Spinal cord (tissue), 10 donors: ENCODE data around the gene BRDT. TPM values are rescaled to one million over a fixed set of nuclear protein-coding genes. Genes with fewer than 3 reads are reported as not detected.
A peak's percentile ranks its signal among the peaks of the same experiment; 100 is the strongest.
"Not testable (repeated sequence)": the region's sequence is repeated elsewhere in the genome, so short reads cannot be mapped to it uniquely, and the experiment has no call there.

Experiments used
- DNase-seq, 6 donors: peaks; one replicate each; pipeline versions ENCODE4 v3.0.0 to v3.0.0-alpha.2; 2013 to 2015; ENCODE audit warnings: low spot score in 6 of 6, low read depth in 4 of 6
- H3K27ac ChIP-seq: one replicate; pipeline ENCODE4 v1.5.1; 2013; ENCODE audit warnings: low read depth, low read length, control low read depth
- H3K27me3 ChIP-seq: one replicate; pipeline ENCODE4 v1.6.1; 2013; ENCODE audit warnings: low read length; ENCODE audit not compliant: control insufficient read depth, insufficient read depth
- H3K36me3 ChIP-seq: one replicate; pipeline ENCODE4 v1.6.1; 2013; ENCODE audit warnings: low read length; ENCODE audit not compliant: control insufficient read depth, insufficient read depth
- H3K4me1 ChIP-seq: one replicate; pipeline ENCODE4 v1.6.1; 2013; ENCODE audit warnings: low read length; ENCODE audit not compliant: control insufficient read depth, insufficient read depth
- H3K4me3 ChIP-seq: one replicate; pipeline ENCODE4 v1.5.1; 2013; ENCODE audit warnings: low read depth, low read length, control low read depth
- H3K9me3 ChIP-seq: one replicate; pipeline ENCODE4 v1.6.1; 2013; ENCODE audit warnings: low read length; ENCODE audit not compliant: control insufficient read depth, insufficient read depth
- WGBS: methylation state at CpG from one replicate; pipeline ENCODE4 v1.1.5; 2013; ENCODE audit warnings: missing lambda C conversion rate; ENCODE audit not compliant: insufficient coverage; 5-methylcytosine and 5-hydroxymethylcytosine counted together
- polyA plus RNA-seq, 2 donors: library from polyadenylated mRNA; unstranded; fragments of 120-200 nt; gene quantifications; one replicate each; pipeline ENCODE4 v1.2.1, GENCODE V29; 2013; ENCODE audit not compliant: insufficient read length in 2 of 2
- total RNA-seq, 2 donors: library from RNA; depleted of rRNA in 1 of 2; stranded (reverse); fragments of 120-200 nt in 1 of 2; fragments of >200 nt in 1 of 2; gene quantifications; one replicate each; pipeline versions ENCODE4 v1.2.3 to v1.2.4, GENCODE V29; 2013 to 2014
- donor health status: healthy.

Gene BRDT
- total and polyA plus RNA-seq, 4 donors: 0.06 to 0.32 (median 0.10) TPM; not detected in 1

DNA sequence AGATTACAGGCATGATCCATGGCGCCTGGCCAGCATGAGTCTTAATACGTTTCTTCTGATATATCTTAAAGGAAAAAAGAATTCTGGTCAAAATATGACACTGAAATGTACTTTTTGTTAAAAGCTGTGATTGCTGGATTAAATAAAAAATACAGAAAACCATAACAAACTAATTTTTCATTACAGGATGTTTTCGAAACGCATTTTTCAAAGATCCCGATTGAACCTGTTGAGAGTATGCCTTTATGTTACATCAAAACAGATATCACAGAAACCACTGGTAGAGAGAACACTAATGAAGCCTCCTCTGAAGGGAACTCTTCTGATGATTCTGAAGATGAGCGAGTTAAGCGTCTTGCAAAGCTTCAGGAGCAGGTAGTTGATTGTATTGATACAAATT lies 30.2 kb downstream of the BRDT start:
- H3K4me3 ChIP-seq: no peak overlapping the region
- H3K36me3 ChIP-seq: no peaks in the 10 kb centered on the region
- WGBS: no CpG with 5 or more reads among the region's 7 CpGs
- H3K9me3 ChIP-seq: no peaks in the 10 kb centered on the region
- H3K4me1 ChIP-seq: no peaks in the 10 kb centered on the region
- no peak overlapping the region for H3K27ac ChIP-seq
- no peak for DNase-seq
- no peaks in the 10 kb centered on the region for H3K27me3 ChIP-seq

DNA sequence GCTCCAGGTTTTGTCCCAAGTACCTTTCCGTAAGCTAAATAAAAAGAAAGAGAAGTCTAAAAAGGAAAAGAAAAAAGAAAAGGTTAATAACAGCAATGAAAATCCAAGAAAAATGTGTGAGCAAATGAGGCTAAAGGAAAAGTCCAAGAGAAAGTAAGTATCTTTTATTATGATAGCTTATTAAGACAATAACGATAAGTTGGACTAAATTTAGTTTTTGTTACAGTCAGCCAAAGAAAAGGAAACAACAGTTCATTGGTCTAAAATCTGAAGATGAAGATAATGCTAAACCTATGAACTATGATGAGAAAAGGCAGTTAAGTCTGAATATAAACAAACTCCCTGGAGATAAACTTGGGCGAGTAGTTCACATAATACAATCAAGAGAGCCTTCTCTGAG lies 31.5 kb downstream of the BRDT start:
- no peaks in the 10 kb centered on the region for H3K36me3 ChIP-seq
- no peak overlapping the region for H3K4me3 ChIP-seq
- no peaks in the 10 kb centered on the region for H3K27me3 ChIP-seq
- no peaks in the 10 kb centered on the region for H3K4me1 ChIP-seq
- no peak overlapping the region for H3K27ac ChIP-seq
- H3K9me3 ChIP-seq: no peaks in the 10 kb centered on the region
- no peak for DNase-seq
- no CpG with 5 or more reads among the region's 3 CpGs for WGBS

DNA sequence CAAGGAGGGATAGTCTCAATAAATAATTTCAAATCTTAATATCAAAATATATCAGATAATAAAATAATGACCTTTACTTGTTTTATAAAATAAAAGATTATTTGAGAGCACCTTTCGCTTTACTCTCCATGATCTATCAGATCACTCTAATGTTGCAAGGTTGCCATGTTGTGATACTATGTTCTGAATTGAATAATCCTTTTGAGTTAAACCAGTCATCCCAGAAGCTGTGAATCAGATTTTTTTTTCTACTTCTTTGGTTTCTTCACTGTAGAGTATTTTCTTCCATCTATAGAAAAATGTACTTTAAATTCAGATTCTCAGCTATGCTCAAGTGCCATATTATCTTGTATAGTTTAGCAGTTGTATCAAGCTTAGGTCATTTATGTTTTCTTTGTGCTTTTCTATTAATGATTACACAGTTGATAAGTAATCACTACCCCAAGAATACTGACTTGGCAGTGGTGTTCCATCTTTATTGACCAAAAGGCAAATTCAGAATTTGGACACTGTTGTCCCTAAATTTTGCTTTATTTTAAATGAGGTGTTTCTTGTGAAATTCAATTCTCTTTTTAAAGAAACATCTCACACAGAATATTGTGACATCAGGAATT lies 32.9 kb downstream of the BRDT start:
- no peak for DNase-seq
- WGBS: no CpG with 5 or more reads among the region's 1 CpG
- H3K4me1 ChIP-seq: no peaks in the 10 kb centered on the region
- no peaks in the 10 kb centered on the region for H3K27me3 ChIP-seq
- H3K27ac ChIP-seq: no peak overlapping the region
- H3K36me3 ChIP-seq: no peaks in the 10 kb centered on the region
- H3K9me3 ChIP-seq: no peaks in the 10 kb centered on the region
- H3K4me3 ChIP-seq: no peak overlapping the region

DNA sequence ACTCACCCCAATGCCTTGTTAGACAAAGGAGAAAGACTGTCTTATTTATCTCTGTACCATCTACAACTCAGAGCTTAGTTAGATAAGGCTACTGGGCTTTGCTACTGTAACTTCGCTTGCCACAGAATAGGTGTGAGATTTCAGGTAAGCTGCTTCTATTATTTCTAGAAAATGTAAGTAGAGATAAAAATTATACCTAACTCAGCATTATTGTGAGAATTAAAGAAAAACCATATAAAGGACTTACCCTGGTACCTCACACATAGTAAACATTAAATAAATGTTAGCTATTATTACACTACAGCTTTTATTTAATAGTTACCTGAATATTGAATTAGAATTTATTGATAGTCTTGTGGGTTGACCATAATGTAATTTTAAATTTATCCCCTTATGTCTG lies 44.1 kb downstream of the BRDT start:
- H3K27me3 ChIP-seq: no peaks in the 10 kb centered on the region
- no peak overlapping the region for H3K4me3 ChIP-seq
- no peak overlapping the region for H3K27ac ChIP-seq
- H3K4me1 ChIP-seq: no peaks in the 10 kb centered on the region
- DNase-seq: no peak
- H3K36me3 ChIP-seq: no peaks in the 10 kb centered on the region
- H3K9me3 ChIP-seq: no peaks in the 10 kb centered on the region
- no CpG with 5 or more reads among the region's 1 CpG for WGBS

DNA sequence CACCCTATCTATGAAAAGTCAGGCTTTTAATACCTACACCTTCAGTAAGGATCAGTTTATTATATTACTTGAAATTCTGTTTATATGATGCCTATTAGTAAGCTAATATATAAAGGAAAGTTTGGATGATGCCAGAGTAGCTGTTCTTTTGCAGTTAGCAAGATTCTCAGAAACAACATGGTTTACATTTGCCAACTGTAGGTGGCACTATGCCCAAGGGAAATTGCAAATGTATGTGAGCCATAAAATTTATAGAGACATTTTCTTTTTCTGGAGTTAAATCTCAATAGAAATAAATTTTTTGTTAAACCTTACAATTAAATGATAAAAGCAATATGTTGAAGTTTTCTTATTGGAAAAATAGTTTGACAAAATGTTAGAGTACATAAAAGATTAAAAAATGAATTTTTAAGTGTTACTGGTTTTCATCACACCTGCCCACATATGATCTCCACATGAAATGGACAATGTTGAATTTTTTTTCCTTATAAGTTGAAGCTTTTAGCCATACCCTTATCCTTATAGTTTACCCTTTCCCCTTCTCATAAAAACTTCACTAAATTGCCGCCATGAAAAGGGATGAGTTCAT lies 48.5 kb downstream of the BRDT start:
- no peaks in the 10 kb centered on the region for H3K36me3 ChIP-seq
- no peak overlapping the region for H3K27ac ChIP-seq
- no peaks in the 10 kb centered on the region for H3K4me1 ChIP-seq
- H3K9me3 ChIP-seq: no peaks in the 10 kb centered on the region
- H3K27me3 ChIP-seq: no peaks in the 10 kb centered on the region
- peak; percentile 3 to 84 (median 25) for DNase-seq
- no peak overlapping the region for H3K4me3 ChIP-seq
- no CpG with 5 or more reads among the region's 1 CpG for WGBS

DNA sequence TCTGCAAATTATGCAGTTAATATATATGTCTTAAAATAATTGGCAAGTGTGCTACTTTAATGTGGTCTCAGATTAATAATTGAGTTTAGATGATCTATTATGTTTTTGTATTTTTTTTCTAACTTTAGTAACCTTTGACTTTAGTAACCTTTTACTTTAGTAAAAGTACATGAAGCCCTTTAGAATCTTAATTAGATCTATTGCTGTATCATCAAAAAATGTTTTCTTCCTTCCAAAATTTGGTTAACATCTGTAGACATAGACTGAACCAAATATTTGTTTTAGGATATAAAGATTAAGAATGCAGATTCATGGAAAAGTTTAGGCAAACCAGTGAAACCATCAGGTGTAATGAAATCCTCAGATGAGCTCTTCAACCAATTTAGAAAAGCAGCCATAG lies 54.9 kb downstream of the BRDT start:
- H3K9me3 ChIP-seq: no peaks in the 10 kb centered on the region

DNA sequence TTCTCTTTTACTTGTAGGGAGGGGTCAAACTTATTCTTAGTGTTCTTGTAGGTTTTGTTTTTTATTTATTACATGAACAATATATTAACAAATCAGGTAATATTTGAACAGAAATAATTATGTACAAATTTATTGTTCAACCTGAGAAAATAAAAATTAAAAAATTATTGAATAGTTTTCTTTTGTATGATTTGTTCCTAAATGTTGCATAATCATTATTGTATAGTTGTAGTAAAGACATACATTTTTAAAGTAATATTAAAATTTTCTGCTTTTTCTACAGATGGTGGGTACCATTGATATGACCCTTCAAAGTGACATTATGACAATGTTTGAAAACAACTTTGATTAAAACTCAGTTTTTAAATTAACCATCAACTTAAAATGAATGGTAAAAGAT lies 64.7 kb downstream of the BRDT start:
- no peak for DNase-seq
- Histone ChIP-seq H3K9me3 (no peaks in the 10 kb centered on the region), H3K4me3 (no peak overlapping the region), H3K27ac (no peak overlapping the region), H3K27me3 (no peaks in the 10 kb centered on the region), H3K36me3 (no peaks in the 10 kb centered on the region), H3K4me1 (no peaks in the 10 kb centered on the region)

More for the DNA sequence above, 54.9 kb downstream of the BRDT start:
- no peaks in the 10 kb centered on the region for H3K36me3 ChIP-seq
- no peaks in the 10 kb centered on the region for H3K27me3 ChIP-seq
- H3K4me1 ChIP-seq: no peaks in the 10 kb centered on the region
- no peak for DNase-seq
- no peak overlapping the region for H3K27ac ChIP-seq
- H3K4me3 ChIP-seq: no peak overlapping the region

DNA sequence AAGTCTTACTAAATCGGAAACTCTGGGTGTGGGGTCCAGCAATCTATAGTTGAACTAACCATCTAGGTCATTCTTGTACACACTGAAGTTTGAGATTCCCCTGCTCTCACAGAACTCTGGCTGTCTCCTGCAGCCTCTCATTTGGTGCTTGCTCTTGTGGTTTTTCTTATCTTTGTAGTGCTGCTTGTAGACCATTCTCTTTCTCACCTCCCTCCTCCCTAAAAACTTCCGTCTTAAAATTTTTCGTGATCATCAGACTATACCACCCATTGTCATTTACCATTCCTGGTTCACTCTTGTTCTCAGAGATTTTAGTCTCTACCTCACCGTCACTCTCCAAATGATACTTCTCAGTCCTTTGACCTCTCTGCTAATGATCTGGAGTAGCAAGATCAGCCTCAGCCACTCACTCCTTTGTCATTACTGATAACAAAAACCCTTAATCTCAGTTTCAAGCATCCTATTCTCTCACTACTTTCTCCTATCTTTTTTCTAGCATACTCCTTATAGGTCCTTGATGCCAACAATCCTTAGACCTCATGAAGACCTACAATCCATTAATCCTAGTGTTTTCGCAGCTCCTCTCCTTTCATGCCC lies 67.6 kb downstream of the BRDT start:
- Histone ChIP-seq H3K4me1 (no peaks in the 10 kb centered on the region), H3K9me3 (peaks cover 2% of the 10 kb centered on the region), H3K27ac (no peak overlapping the region), H3K36me3 (no peaks in the 10 kb centered on the region), H3K27me3 (no peaks in the 10 kb centered on the region), H3K4me3 (no peak overlapping the region)
- no peak for DNase-seq
- WGBS: 90% methylated on average over 4 of the region's 5 CpGs

DNA sequence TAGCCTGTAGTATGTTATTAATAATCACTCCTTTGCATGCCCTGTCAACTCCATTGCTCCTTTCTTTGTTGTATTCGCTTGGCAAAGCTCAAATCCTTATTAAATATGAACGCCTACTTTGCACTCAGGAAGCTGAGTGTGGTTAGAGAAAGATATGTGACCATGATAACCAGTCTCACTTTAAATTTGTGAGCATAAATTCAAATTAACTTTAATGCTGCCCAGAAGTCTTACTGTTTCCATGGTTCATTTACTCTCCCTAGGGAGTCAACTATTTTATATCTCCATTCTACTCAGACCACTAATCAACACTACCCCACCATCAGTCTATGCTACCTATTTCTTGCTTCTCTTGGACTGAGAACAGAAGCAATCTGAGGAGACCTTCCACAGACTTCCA lies 68.5 kb downstream of the BRDT start:
- H3K9me3 ChIP-seq: peaks cover 3% of the 10 kb centered on the region
- no peaks in the 10 kb centered on the region for H3K36me3 ChIP-seq
- no peaks in the 10 kb centered on the region for H3K27me3 ChIP-seq
- no CpG with 5 or more reads among the region's 2 CpGs for WGBS
- H3K4me1 ChIP-seq: no peaks in the 10 kb centered on the region
- no peak for DNase-seq
- no peak overlapping the region for H3K4me3 ChIP-seq
- no peak overlapping the region for H3K27ac ChIP-seq

DNA sequence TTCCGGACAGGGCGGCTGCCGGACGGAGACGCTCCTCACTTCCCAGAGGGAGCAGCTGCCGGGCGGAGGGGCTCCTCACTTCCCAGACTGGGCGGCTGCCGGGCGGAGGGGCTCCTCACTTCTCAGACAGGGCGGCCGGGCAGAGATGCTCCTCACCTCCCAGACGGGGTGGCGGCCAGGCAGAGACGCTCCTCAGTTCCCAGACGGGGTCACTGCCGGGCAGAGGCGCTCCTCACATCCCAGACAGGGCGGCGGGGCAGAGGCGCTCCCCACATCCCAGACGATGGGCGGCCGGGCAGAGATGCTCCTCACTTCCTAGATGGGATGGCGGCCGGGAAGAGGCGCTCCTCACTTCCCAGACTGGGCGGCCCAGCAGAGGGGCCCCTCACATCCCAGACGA lies 76.8 kb downstream of the BRDT start:
- H3K27ac ChIP-seq, H3K36me3 ChIP-seq, H3K4me1 ChIP-seq, H3K9me3 ChIP-seq, DNase-seq, H3K27me3 ChIP-seq, H3K4me3 ChIP-seq: not testable (repeated sequence)
- 96% methylated on average over 25 of the region's 29 CpGs for WGBS
